GM18868 (cell line): ENCODE results near the gene CLNK.
"Not testable (repeated sequence)": the region's sequence is repeated elsewhere in the genome, so short reads cannot be mapped to it uniquely, and the experiment has no call there.

ENCODE experiments used
- ATAC-seq: cut with Tn5 transposase; IDR thresholded peaks from one replicate; pipeline ENCODE4 v1.9.1; 2021; ENCODE audit warnings: mild to moderate bottlenecking, moderate library complexity; ENCODE audit not compliant: unreplicated experiment

CLNK gene

GRCh38 chr4:10614926-10615325 is 69.6 kb downstream of the CLNK start:
- not testable (repeated sequence) for ATAC-seq

GRCh38 chr4:10613926-10614478 is 70.6 kb downstream of the CLNK start:
- ATAC-seq, result no peak

GRCh38 chr4:10612476-10612875 is 72.1 kb downstream of the CLNK start:
- no peak for ATAC-seq

- ATAC-seq, result no peak
Observed at GRCh38 chr4:10611673-10612072, 72.9 kb downstream of the CLNK start.

- ATAC-seq, result no peak
Observed at GRCh38 chr4:10608501-10609219, 75.9 kb downstream of the CLNK start.

GRCh38 chr4:10607206-10607605 is 77.4 kb downstream of the CLNK start:
- ATAC-seq, result no peak

- no peak for ATAC-seq
Observed at GRCh38 chr4:10606483-10607155, 77.9 kb downstream of the CLNK start.

- no peak for ATAC-seq
Observed at GRCh38 chr4:10605746-10606482, 78.7 kb downstream of the CLNK start.

GRCh38 chr4:10605031-10605430 is 79.5 kb downstream of the CLNK start:
- ATAC-seq, result no peak

GRCh38 chr4:10599574-10599973 is 85.0 kb downstream of the CLNK start:
- no peak for ATAC-seq

GRCh38 chr4:10598829-10599228 is 85.7 kb downstream of the CLNK start:
- ATAC-seq, result peak; percentile 49

GRCh38 chr4:10596586-10597290 is 87.8 kb downstream of the CLNK start:
- ATAC-seq, result no peak

- no peak for ATAC-seq
Observed at GRCh38 chr4:10593130-10593529, 91.4 kb downstream of the CLNK start.

- no peak for ATAC-seq
Observed at GRCh38 chr4:10590896-10591295, 93.7 kb downstream of the CLNK start.

- ATAC-seq, result no peak
Observed at GRCh38 chr4:10589799-10590198, 94.8 kb downstream of the CLNK start.

- no peak for ATAC-seq
Observed at GRCh38 chr4:10589321-10589720, 95.2 kb downstream of the CLNK start.

- no peak for ATAC-seq
Observed at GRCh38 chr4:10587697-10588096, 96.9 kb downstream of the CLNK start.

GRCh38 chr4:10587296-10587695 is 97.3 kb downstream of the CLNK start:
- ATAC-seq, result no peak

GRCh38 chr4:10584042-10584441 is 100.5 kb downstream of the CLNK start:
- peak; percentile 75 for ATAC-seq

- no peak for ATAC-seq
Observed at GRCh38 chr4:10582951-10583350, 101.6 kb downstream of the CLNK start.
